ENCODE measurements around the gene RHOC. TPM values are rescaled to one million over a fixed set of nuclear protein-coding genes. Genes with fewer than 3 reads are reported as not detected.

Gene RHOC
- total and polyA plus RNA-seq, 2 donors (not counting 1 experiment from before 2014, with no cell fraction given): 21.0 to 28.3 TPM

DNA sequence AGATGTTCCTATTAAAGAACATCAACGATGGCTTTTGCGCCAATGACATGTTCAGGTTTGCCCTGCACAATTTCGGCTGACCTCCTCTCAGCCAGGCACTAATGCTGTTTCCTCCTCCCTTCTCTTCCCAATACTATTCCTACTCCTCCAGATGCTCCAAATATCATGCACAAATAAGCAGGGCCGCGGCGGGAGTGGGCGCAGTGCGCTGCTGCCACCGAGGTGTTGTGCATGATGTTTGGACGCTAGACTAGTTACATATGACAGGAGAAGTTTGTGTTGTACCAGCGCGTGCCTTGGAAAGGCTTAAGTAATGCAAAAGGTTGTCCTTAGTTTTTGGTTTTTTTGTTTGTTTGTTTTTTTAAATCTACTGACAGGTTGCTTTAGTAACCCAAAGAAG lies 41.5 kb upstream of the RHOC start:
- no peaks in the 10 kb centered on the region for H3K36me3 ChIP-seq (replicated peaks in 1 of 2; ENCODE audit: control extremely low read depth in 1 of 2, control insufficient read depth in 1 of 2, extremely low read depth in 1 of 2, insufficient read depth in 2 of 2, low read length in 1 of 2)
- ChIA-PET POLR2A (no interaction called here), CTCF (no interaction called here)
- Mint-ChIP-seq H3K27ac (no peak overlapping the region), H3K9me3 (ENCODE audit: insufficient read depth) (peaks cover 2% of the 10 kb centered on the region), H3K4me3 (no peak overlapping the region), H3K4me1 (peaks cover 4% of the 10 kb centered on the region), H3K27me3 (peaks cover 31% of the 10 kb centered on the region)
- no peak overlapping the region for H3K9ac ChIP-seq (ENCODE audit: low read length)
- no peaks in the 10 kb centered on the region for H3K79me2 ChIP-seq (ENCODE audit: control insufficient read depth, insufficient read depth, low read length)
- intact Hi-C loops (cut with micrococcal nuclease): no loop called here
- peaks cover 8 to 10% of the 10 kb centered on the region in 2 donors for H3K4me1 ChIP-seq (ENCODE audit: control insufficient read depth in 2 of 2, insufficient read depth in 2 of 2, low read length in 2 of 2)
- no peak for TF ChIP-seq EZH2 (IDR thresholded peaks at IDR 0.05; ENCODE audit: borderline replicate concordance, insufficient read depth, low read depth, low read length, poor library complexity, severe bottlenecking)
- TF ChIP-seq, protein P1, sequence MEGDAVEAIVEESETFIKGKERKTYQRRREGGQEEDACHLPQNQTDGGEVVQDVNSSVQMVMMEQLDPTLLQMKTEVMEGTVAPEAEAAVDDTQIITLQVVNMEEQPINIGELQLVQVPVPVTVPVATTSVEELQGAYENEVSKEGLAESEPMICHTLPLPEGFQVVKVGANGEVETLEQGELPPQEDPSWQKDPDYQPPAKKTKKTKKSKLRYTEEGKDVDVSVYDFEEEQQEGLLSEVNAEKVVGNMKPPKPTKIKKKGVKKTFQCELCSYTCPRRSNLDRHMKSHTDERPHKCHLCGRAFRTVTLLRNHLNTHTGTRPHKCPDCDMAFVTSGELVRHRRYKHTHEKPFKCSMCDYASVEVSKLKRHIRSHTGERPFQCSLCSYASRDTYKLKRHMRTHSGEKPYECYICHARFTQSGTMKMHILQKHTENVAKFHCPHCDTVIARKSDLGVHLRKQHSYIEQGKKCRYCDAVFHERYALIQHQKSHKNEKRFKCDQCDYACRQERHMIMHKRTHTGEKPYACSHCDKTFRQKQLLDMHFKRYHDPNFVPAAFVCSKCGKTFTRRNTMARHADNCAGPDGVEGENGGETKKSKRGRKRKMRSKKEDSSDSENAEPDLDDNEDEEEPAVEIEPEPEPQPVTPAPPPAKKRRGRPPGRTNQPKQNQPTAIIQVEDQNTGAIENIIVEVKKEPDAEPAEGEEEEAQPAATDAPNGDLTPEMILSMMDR (IDR thresholded peaks at IDR 0.05): no peak
- H3K4me2 ChIP-seq (replicated peaks; ENCODE audit: low read depth, low read length, poor library complexity, severe bottlenecking): no peak overlapping the region
- no peak overlapping the region for H2AFZ ChIP-seq (ENCODE audit: insufficient read depth, low read depth, low read length, poor library complexity, severe bottlenecking)
- no peak overlapping the region for H3K4me3 ChIP-seq (ENCODE audit: control extremely low read depth in 1 of 5, extremely low read depth in 1 of 5, insufficient read depth in 1 of 5, low read depth in 2 of 5, low read length in 4 of 5)
- ATAC-seq (ENCODE audit: low read depth) (no peak), DNase-seq (no peak)
- no peaks in the 10 kb centered on the region for H4K20me1 ChIP-seq (ENCODE audit: control insufficient read depth, insufficient read depth, low read length, poor library complexity, severe bottlenecking)
- WGBS (ENCODE audit: insufficient coverage): 100% methylated on average over 9 of the region's 12 CpGs
- H3K9me3 ChIP-seq (ENCODE audit: control extremely low read depth in 1 of 3, control insufficient read depth in 2 of 3, insufficient read depth in 1 of 3, low read length in 2 of 3): peaks cover 0 to 19% (median 0%) of the 10 kb centered on the region in 3 donors
- no peak overlapping the region for H3K27ac ChIP-seq (ENCODE audit: low read length in 2 of 2)
- H3K27me3 ChIP-seq (replicated peaks in 1 of 4; ENCODE audit: control extremely low read depth in 1 of 4, control insufficient read depth in 3 of 4, insufficient read depth in 4 of 4, low read length in 3 of 4): peaks cover 0 to 13% (median 9%) of the 10 kb centered on the region in 4 experiments

DNA sequence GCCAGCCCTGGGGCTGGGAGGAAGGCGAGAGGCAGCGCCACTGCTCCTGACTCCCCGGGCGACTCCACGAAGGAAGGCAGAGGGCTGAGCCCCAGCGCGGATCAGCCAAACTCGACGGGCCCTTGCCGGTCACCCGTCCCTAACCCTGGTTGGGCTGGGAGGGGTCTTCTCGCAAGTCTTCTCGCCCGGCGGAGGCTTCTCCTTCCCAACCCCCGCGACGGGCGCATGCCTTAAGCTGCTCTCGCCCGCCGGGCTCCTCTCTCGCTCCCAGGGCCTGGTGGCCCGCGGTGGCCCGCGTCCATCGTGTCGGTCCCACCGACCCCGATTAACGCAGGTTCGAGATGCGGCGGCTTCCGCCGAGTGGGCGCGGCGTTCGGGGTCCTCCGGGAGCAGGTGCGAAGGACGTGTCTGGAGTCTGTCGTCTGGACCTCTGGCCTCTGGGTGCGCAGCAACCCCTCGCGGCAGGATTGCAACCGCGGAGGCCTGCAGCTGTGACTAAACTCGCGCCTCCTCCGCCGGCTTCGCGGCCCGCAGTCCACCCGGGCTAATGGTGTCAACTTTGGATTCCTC lies 37.2 kb upstream of the RHOC start:
- Histone ChIP-seq H2AFZ (ENCODE audit: insufficient read depth, low read depth, low read length, poor library complexity, severe bottlenecking) (peak overlapping the region; percentile 60), H3K36me3 (replicated peaks in 1 of 2; ENCODE audit: control extremely low read depth in 1 of 2, control insufficient read depth in 1 of 2, extremely low read depth in 1 of 2, insufficient read depth in 2 of 2, low read length in 1 of 2) (no peaks in the 10 kb centered on the region), H3K27me3 (replicated peaks in 1 of 4; ENCODE audit: control extremely low read depth in 1 of 4, control insufficient read depth in 3 of 4, insufficient read depth in 4 of 4, low read length in 3 of 4) (peaks cover 0 to 31% (median 12%) of the 10 kb centered on the region in 4 experiments), H3K4me3 (ENCODE audit: control extremely low read depth in 1 of 5, extremely low read depth in 1 of 5, insufficient read depth in 1 of 5, low read depth in 2 of 5, low read length in 4 of 5) (peak overlapping the region in 2 of 5 experiments; percentile 23 to 27), H3K4me1 (ENCODE audit: control insufficient read depth in 2 of 2, insufficient read depth in 2 of 2, low read length in 2 of 2) (peaks cover 8 to 10% of the 10 kb centered on the region in 2 donors), H4K20me1 (ENCODE audit: control insufficient read depth, insufficient read depth, low read length, poor library complexity, severe bottlenecking) (no peaks in the 10 kb centered on the region), H3K4me2 (replicated peaks; ENCODE audit: low read depth, low read length, poor library complexity, severe bottlenecking) (peak overlapping the region; percentile 65), H3K9me3 (ENCODE audit: control extremely low read depth in 1 of 3, control insufficient read depth in 2 of 3, insufficient read depth in 1 of 3, low read length in 2 of 3) (peaks cover 0 to 25% (median 0%) of the 10 kb centered on the region in 3 donors), H3K79me2 (ENCODE audit: control insufficient read depth, insufficient read depth, low read length) (no peaks in the 10 kb centered on the region), H3K27ac (ENCODE audit: low read length in 2 of 2) (no peak overlapping the region), H3K9ac (ENCODE audit: low read length) (peak overlapping the region; percentile 6)
- ChIA-PET CTCF (interaction anchor here (0.9 kb wide), 1 partner anchor 25 kb away, joined by 4 read pairs; no protein-coding TSS in a partner anchor), POLR2A (no interaction called here)
- DNase-seq (no peak), ATAC-seq (ENCODE audit: low read depth) (no peak)
- no peak overlapping the region for H3K4me3 Mint-ChIP-seq
- TF ChIP-seq, protein P1 (IDR thresholded peaks at IDR 0.05): no peak
- TF ChIP-seq EZH2 (IDR thresholded peaks at IDR 0.05; ENCODE audit: borderline replicate concordance, insufficient read depth, low read depth, low read length, poor library complexity, severe bottlenecking): no peak
- WGBS (ENCODE audit: insufficient coverage): 13% methylated on average over 58 of the region's 58 CpGs
- no peaks in the 10 kb centered on the region for H3K9me3 Mint-ChIP-seq (ENCODE audit: insufficient read depth)
- H3K27me3 Mint-ChIP-seq: peaks cover 58% of the 10 kb centered on the region
- intact Hi-C loops (cut with micrococcal nuclease): no loop called here
- H3K4me1 Mint-ChIP-seq: peaks cover 6% of the 10 kb centered on the region
- H3K27ac Mint-ChIP-seq: no peak overlapping the region

All from B cell (primary cell).